ENCODE measurements around the gene TMEM40. TPM values are rescaled to one million over a fixed set of nuclear protein-coding genes. Genes with fewer than 3 reads are reported as not detected.

The TMEM40 gene
- total RNA-seq, 1 donor: not detected

- Histone ChIP-seq H3K27me3 (ENCODE audit: insufficient read depth, low read length) (no peaks in the 10 kb centered on the region), H3K36me3 (ENCODE audit: insufficient read depth, low read length) (no peaks in the 10 kb centered on the region), H3K9me3 (ENCODE audit: low read depth, low read length) (peaks cover 3% of the 10 kb centered on the region), H3K4me2 (ENCODE audit: insufficient read depth, low read length) (no peak overlapping the region), H3K79me2 (ENCODE audit: insufficient read depth, low read length) (no peaks in the 10 kb centered on the region), H3K4me3 (ENCODE audit: insufficient read depth, low read length) (no peak overlapping the region), H2AFZ (ENCODE audit: low read length) (no peak overlapping the region), H4K20me1 (ENCODE audit: insufficient read depth, low read length) (no peaks in the 10 kb centered on the region), H3K4me1 (ENCODE audit: insufficient read depth, low read length) (no peaks in the 10 kb centered on the region), H3K27ac (ENCODE audit: low read depth, low read length) (no peak overlapping the region)
- no peak for TF ChIP-seq CTCF (IDR thresholded peaks at IDR 0.05; ENCODE audit: extremely low read depth, low read depth, low read length)
- no peak for DNase-seq (ENCODE audit: insufficient read length, low spot score, missing footprints)
Measured at GRCh38 chr3:12722226-12722625, 36.8 kb downstream of the TMEM40 start.

- TF ChIP-seq CTCF (IDR thresholded peaks at IDR 0.05; ENCODE audit: extremely low read depth, low read depth, low read length): peak; percentile 96
Measured at GRCh38 chr3:12719984-12720898, 38.8 kb downstream of the TMEM40 start.

GRCh38 chr3:12719541-12719940, 39.5 kb downstream of the TMEM40 start:
- TF ChIP-seq CTCF (IDR thresholded peaks at IDR 0.05; ENCODE audit: extremely low read depth, low read depth, low read length): no peak
- Histone ChIP-seq H3K36me3 (ENCODE audit: insufficient read depth, low read length) (no peaks in the 10 kb centered on the region), H3K79me2 (ENCODE audit: insufficient read depth, low read length) (no peaks in the 10 kb centered on the region), H3K9me3 (ENCODE audit: low read depth, low read length) (peaks cover 3% of the 10 kb centered on the region), H4K20me1 (ENCODE audit: insufficient read depth, low read length) (no peaks in the 10 kb centered on the region), H3K27ac (ENCODE audit: low read depth, low read length) (no peak overlapping the region), H3K4me3 (ENCODE audit: insufficient read depth, low read length) (peak overlapping the region; percentile 25), H3K4me1 (ENCODE audit: insufficient read depth, low read length) (no peaks in the 10 kb centered on the region), H3K27me3 (ENCODE audit: insufficient read depth, low read length) (no peaks in the 10 kb centered on the region), H3K4me2 (ENCODE audit: insufficient read depth, low read length) (peak overlapping the region; percentile 81), H2AFZ (ENCODE audit: low read length) (peak overlapping the region; percentile 72)
- no peak for DNase-seq (ENCODE audit: insufficient read length, low spot score, missing footprints)

More at GRCh38 chr3:12719984-12720898, 38.8 kb downstream of the TMEM40 start:
- Histone ChIP-seq H3K9me3 (ENCODE audit: low read depth, low read length) (peaks cover 3% of the 10 kb centered on the region), H3K4me1 (ENCODE audit: insufficient read depth, low read length) (no peaks in the 10 kb centered on the region), H2AFZ (ENCODE audit: low read length) (peak overlapping the region; percentile 72), H3K27me3 (ENCODE audit: insufficient read depth, low read length) (no peaks in the 10 kb centered on the region), H3K27ac (ENCODE audit: low read depth, low read length) (no peak overlapping the region), H3K4me2 (ENCODE audit: insufficient read depth, low read length) (peak overlapping the region; percentile 81), H3K36me3 (ENCODE audit: insufficient read depth, low read length) (no peaks in the 10 kb centered on the region), H4K20me1 (ENCODE audit: insufficient read depth, low read length) (no peaks in the 10 kb centered on the region), H3K79me2 (ENCODE audit: insufficient read depth, low read length) (no peaks in the 10 kb centered on the region), H3K4me3 (ENCODE audit: insufficient read depth, low read length) (peak overlapping the region; percentile 25)
- DNase-seq (ENCODE audit: insufficient read length, low spot score, missing footprints): peak; percentile 92

GRCh38 chr3:12716605-12717151, 42.4 kb downstream of the TMEM40 start:
- no peak for DNase-seq (ENCODE audit: insufficient read length, low spot score, missing footprints)
- TF ChIP-seq CTCF (IDR thresholded peaks at IDR 0.05; ENCODE audit: extremely low read depth, low read depth, low read length): no peak
- Histone ChIP-seq H3K79me2 (ENCODE audit: insufficient read depth, low read length) (no peaks in the 10 kb centered on the region), H3K36me3 (ENCODE audit: insufficient read depth, low read length) (no peaks in the 10 kb centered on the region), H2AFZ (ENCODE audit: low read length) (peak overlapping the region; percentile 63), H3K27ac (ENCODE audit: low read depth, low read length) (no peak overlapping the region), H4K20me1 (ENCODE audit: insufficient read depth, low read length) (no peaks in the 10 kb centered on the region), H3K9me3 (ENCODE audit: low read depth, low read length) (no peaks in the 10 kb centered on the region), H3K4me3 (ENCODE audit: insufficient read depth, low read length) (no peak overlapping the region), H3K27me3 (ENCODE audit: insufficient read depth, low read length) (peaks cover 3% of the 10 kb centered on the region), H3K4me2 (ENCODE audit: insufficient read depth, low read length) (peak overlapping the region; percentile 64), H3K4me1 (ENCODE audit: insufficient read depth, low read length) (no peaks in the 10 kb centered on the region)

Measured in osteoblast (primary cell).